SK-N-MC (cell line): ENCODE results near the gene MMP24OS.

ENCODE experiments used
- EZH2 ChIP-seq: fragments of 200-600 bp; sonication (generic); IDR thresholded peaks from one replicate; pipeline ENCODE4 v1.6.1; 2017; ENCODE audit warnings: antibody characterized with exemption
- FOXP2 ChIP-seq: optimal IDR thresholded peaks from 2 replicates; pipeline ENCODE3; 2011; ENCODE audit warnings: mild to moderate bottlenecking, moderate library complexity; ENCODE audit not compliant: insufficient read depth; ENCODE audit errors: extremely low read length, control extremely low read depth
- POLR2AphosphoS5 ChIP-seq: IDR thresholded peaks from 2 replicates; pipeline ENCODE4 v1.6.1; 2012; ENCODE audit warnings: mild to moderate bottlenecking, low read depth, low read length, borderline replicate concordance

GRCh38 chr20:35297155-35297554 is 19.2 kb upstream of the MMP24OS start:
- TF ChIP-seq POLR2AphosphoS5 (no peak), EZH2 (no peak), FOXP2 (no peak)
